Loucy (cell line): ENCODE measurements around the gene MFSD6.

Source experiments
- H2AFZ ChIP-seq: fragments of 200-600 bp; sonication (generic); 2 replicates; pipeline ENCODE4 v1.6.0; 2016; ENCODE audit warnings: antibody characterized with exemption, mild to moderate bottlenecking, low read length, moderate library complexity
- H3F3A ChIP-seq: fragments of 200-600 bp; 2 replicates; pipeline ENCODE4 v1.6.0; 2016; ENCODE audit warnings: antibody characterized with exemption, low read depth, mild to moderate bottlenecking
- H3K27me3 ChIP-seq: fragments of 200-600 bp; sonication (generic); 2 replicates; pipeline ENCODE4 v1.6.1; 2014; ENCODE audit warnings: low read length, mild to moderate bottlenecking; ENCODE audit not compliant: insufficient read depth, poor library complexity, severe bottlenecking
- H3K36me3 ChIP-seq: fragments of 200-600 bp; sonication (generic); 2 replicates; pipeline ENCODE4 v1.6.1; 2016; ENCODE audit warnings: low read length; ENCODE audit not compliant: insufficient read depth
- H3K4me1 ChIP-seq: fragments of 200-600 bp; sonication (generic); 2 replicates; pipeline ENCODE4 v1.5.1; 2014; ENCODE audit warnings: low read length, mild to moderate bottlenecking; ENCODE audit not compliant: insufficient read depth, poor library complexity, severe bottlenecking
- H3K4me2 ChIP-seq: fragments of 200-600 bp; sonication (generic); 2 replicates; pipeline ENCODE4 v1.6.0; 2014; ENCODE audit warnings: antibody characterized with exemption, low read length, low read depth, mild to moderate bottlenecking; ENCODE audit not compliant: poor library complexity, severe bottlenecking
- H3K4me3 ChIP-seq: fragments of 200-600 bp; sonication (generic); 2 replicates; pipeline ENCODE4 v1.5.1; 2014; ENCODE audit warnings: low read length, mild to moderate bottlenecking, mixed read lengths; ENCODE audit not compliant: poor library complexity, severe bottlenecking
- H3K79me2 ChIP-seq: fragments of 200-600 bp; sonication (generic); 2 replicates; pipeline ENCODE4 v1.6.1; 2014; ENCODE audit warnings: low read length; ENCODE audit not compliant: insufficient read depth
- H3K9ac ChIP-seq: fragments of 200-600 bp; sonication (generic); 2 replicates; pipeline ENCODE4 v1.6.0; 2014; ENCODE audit warnings: mild to moderate bottlenecking, low read depth, low read length, moderate library complexity; ENCODE audit not compliant: poor library complexity, severe bottlenecking
- H3K9me2 ChIP-seq: fragments of 200-600 bp; sonication (generic); replicated peaks from 2 replicates; pipeline ENCODE4 v1.6.1; 2016; ENCODE audit warnings: low read depth, low read length, mixed read lengths
- H3K9me3 ChIP-seq: fragments of 200-600 bp; sonication (generic); 2 replicates; pipeline ENCODE4 v1.6.1; 2014; ENCODE audit warnings: mild to moderate bottlenecking, antibody characterized with exemption, low read length, low read depth; ENCODE audit not compliant: insufficient read depth
- H4K20me1 ChIP-seq: fragments of 200-600 bp; sonication (generic); 2 replicates; pipeline ENCODE4 v1.6.0; 2014; ENCODE audit warnings: antibody characterized with exemption, low read length, mild to moderate bottlenecking; ENCODE audit not compliant: insufficient read depth, poor library complexity, severe bottlenecking
- CTCF ChIP-seq: fragments of 200-600 bp; sonication (generic); conservative IDR thresholded peaks from 2 replicates; pipeline ENCODE4 v1.5.1; 2014; ENCODE audit warnings: mild to moderate bottlenecking, antibody characterized with exemption, low read length
- EZH2phosphoT487 ChIP-seq: fragments of 200-600 bp; IDR thresholded peaks from 2 replicates; pipeline ENCODE4 v1.6.1; 2018; ENCODE audit warnings: antibody characterized with exemption, mild to moderate bottlenecking, moderate library complexity, borderline replicate concordance

MFSD6 gene

GRCh38 chr2:190431907-190432306 is 23.8 kb downstream of the MFSD6 start:
- Histone ChIP-seq H3K9me2 (no peaks in the 10 kb centered on the region), H3K9ac (no peak overlapping the region), H3K79me2 (peaks cover 8% of the 10 kb centered on the region), H3K4me2 (no peak overlapping the region), H2AFZ (no peak overlapping the region), H4K20me1 (no peaks in the 10 kb centered on the region), H3K36me3 (peaks cover 14% of the 10 kb centered on the region; the same call in 1 of the 2 replicates), H3F3A (no peaks in the 10 kb centered on the region), H3K27me3 (no peaks in the 10 kb centered on the region), H3K9me3 (no peaks in the 10 kb centered on the region), H3K4me1 (peaks cover 10% of the 10 kb centered on the region), H3K4me3 (no peak overlapping the region)
- TF ChIP-seq CTCF (no peak), EZH2phosphoT487 (no peak)

GRCh38 chr2:190432567-190433231 is 24.5 kb downstream of the MFSD6 start:
- Histone ChIP-seq H3K36me3 (peaks cover 17% of the 10 kb centered on the region; the same call in 1 of the 2 replicates), H3K9ac (no peak overlapping the region), H3K4me2 (no peak overlapping the region), H3F3A (no peaks in the 10 kb centered on the region), H2AFZ (no peak overlapping the region), H3K79me2 (peaks cover 4% of the 10 kb centered on the region; the same call in 1 of the 2 replicates), H3K27me3 (no peaks in the 10 kb centered on the region), H3K4me3 (no peak overlapping the region), H3K9me2 (no peaks in the 10 kb centered on the region), H3K9me3 (no peaks in the 10 kb centered on the region), H3K4me1 (peaks cover 10% of the 10 kb centered on the region), H4K20me1 (no peaks in the 10 kb centered on the region)
- TF ChIP-seq CTCF (no peak), EZH2phosphoT487 (no peak)

GRCh38 chr2:190435031-190435670 is 27.0 kb downstream of the MFSD6 start:
- H3K27me3 ChIP-seq: no peaks in the 10 kb centered on the region
- peaks cover 10% of the 10 kb centered on the region for H3K4me1 ChIP-seq
- TF ChIP-seq CTCF (no peak), EZH2phosphoT487 (no peak)
- no peaks in the 10 kb centered on the region for H3K9me3 ChIP-seq
- no peaks in the 10 kb centered on the region for H3F3A ChIP-seq
- H2AFZ ChIP-seq: no peak overlapping the region
- H4K20me1 ChIP-seq: no peaks in the 10 kb centered on the region
- no peaks in the 10 kb centered on the region for H3K9me2 ChIP-seq
- no peaks in the 10 kb centered on the region for H3K79me2 ChIP-seq
- peaks cover 19% of the 10 kb centered on the region; the same call in 1 of the 2 replicates for H3K36me3 ChIP-seq
- no peak overlapping the region for H3K9ac ChIP-seq
- no peak overlapping the region for H3K4me3 ChIP-seq
- H3K4me2 ChIP-seq: no peak overlapping the region
